ENCODE results near the gene SLC7A11.
A peak's percentile ranks its signal among the peaks of the same experiment; 100 is the strongest.

SLC7A11 gene

DNA sequence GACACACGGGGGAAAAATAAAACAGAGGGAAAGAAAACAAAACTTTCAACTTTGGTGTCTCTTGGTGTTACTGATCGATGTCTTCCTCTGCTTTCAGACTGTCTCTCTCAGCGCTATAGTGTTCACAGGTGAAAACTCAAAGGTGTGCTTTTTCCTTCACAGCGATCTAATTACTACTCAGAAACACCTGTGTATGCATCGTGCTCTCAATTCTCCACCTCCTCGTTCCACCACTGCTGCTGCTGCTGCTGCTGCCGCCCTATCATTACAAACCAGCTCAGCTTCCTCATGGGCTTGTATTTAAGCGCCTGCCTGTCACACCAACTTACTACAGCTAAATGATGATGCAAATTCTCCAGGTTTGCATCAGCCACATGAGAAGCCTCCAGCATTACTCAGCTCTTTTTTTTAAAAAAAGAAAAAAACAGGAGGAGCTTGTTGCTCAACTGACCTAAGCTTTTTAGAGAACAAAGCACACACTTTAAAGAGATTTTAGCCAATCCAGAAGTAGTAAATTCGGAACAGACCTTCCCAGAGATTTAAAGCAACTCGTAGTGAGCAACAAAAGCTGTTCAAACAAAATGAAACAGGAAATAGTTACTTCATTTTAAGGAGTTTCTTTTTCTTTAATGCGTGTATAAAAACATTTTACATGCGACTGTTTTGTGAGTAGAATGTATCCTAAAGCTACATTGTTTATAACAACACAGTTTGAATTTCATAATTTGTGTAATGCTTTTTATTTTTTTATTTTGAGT is at the start of gene SLC7A11:
TSS of gene SLC7A11 (minus strand) at position 274 of the 758 bp plus-strand sequence. CDS start 280 bp downstream, outside the sequence.
- DNase-seq = peak; percentile 98

DNA sequence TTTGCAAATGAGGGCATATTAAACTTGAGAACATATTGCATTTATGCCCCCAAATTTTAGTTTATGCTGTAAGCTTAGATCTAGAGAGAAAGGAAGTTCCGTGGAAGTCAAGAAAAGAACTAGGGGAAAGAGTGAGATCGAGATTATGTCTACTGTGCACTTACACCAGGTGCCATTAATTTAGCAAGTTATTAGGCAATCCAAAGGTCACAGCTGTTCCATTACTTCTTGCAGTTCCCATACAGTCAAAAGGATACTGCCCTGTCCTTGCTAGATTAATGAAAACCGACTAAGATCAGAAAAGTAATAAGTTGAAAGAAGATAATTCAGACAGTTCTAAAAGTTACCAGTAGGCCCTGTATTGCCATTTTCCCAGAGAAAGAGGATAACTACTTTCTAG is 49.3 kb upstream of the SLC7A11 start:
- no peak overlapping the region for H3K9ac ChIP-seq (ENCODE audit: low read length)
- TF ChIP-seq, protein P1, sequence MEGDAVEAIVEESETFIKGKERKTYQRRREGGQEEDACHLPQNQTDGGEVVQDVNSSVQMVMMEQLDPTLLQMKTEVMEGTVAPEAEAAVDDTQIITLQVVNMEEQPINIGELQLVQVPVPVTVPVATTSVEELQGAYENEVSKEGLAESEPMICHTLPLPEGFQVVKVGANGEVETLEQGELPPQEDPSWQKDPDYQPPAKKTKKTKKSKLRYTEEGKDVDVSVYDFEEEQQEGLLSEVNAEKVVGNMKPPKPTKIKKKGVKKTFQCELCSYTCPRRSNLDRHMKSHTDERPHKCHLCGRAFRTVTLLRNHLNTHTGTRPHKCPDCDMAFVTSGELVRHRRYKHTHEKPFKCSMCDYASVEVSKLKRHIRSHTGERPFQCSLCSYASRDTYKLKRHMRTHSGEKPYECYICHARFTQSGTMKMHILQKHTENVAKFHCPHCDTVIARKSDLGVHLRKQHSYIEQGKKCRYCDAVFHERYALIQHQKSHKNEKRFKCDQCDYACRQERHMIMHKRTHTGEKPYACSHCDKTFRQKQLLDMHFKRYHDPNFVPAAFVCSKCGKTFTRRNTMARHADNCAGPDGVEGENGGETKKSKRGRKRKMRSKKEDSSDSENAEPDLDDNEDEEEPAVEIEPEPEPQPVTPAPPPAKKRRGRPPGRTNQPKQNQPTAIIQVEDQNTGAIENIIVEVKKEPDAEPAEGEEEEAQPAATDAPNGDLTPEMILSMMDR (IDR thresholded peaks at IDR 0.05; ENCODE audit: low read length) = no peak
- TF ChIP-seq EZH2 (optimal IDR thresholded peaks at IDR 0.05; ENCODE audit: low read depth, low read length) = no peak

More for the DNA sequence above, at the start of gene SLC7A11:
- H3K4me3 ChIP-seq (ENCODE audit: low read length) = peak within 1 kb of the TSS; percentile 58
- H3F3A ChIP-seq (ENCODE audit: insufficient read depth, low read length) = peaks cover 13% of the 10 kb centered on the region
- peak within 1 kb of the TSS; percentile 82 for H3K4me2 ChIP-seq (ENCODE audit: low read depth, low read length)
- peak within 1 kb of the TSS; percentile 73 for H2AFZ ChIP-seq (ENCODE audit: low read length)
- no peaks in the 10 kb centered on the region for H3K36me3 ChIP-seq (replicated peaks; ENCODE audit: insufficient read depth, low read length)
- H3K27me3 ChIP-seq (replicated peaks; ENCODE audit: insufficient read depth, low read length) = no peaks in the 10 kb centered on the region
- H3K9ac ChIP-seq (ENCODE audit: low read length) = peak within 1 kb of the TSS; percentile 55; the same call in 1 of the 2 replicates
- 0 out of 2 replicates have a peak, but pooled peaks cover 4% of the 10 kb centered on the region for H3K79me2 ChIP-seq (ENCODE audit: low read length)
- H3K9me2 ChIP-seq (replicated peaks; ENCODE audit: insufficient read depth, low read length) = no peaks in the 10 kb centered on the region
- H4K20me1 ChIP-seq (ENCODE audit: insufficient read depth, low read length) = no peaks in the 10 kb centered on the region
- TF ChIP-seq EZH2phosphoT487 (IDR thresholded peaks at IDR 0.05; ENCODE audit: low read length) = no peak
- TF ChIP-seq, protein P1 (IDR thresholded peaks at IDR 0.05; ENCODE audit: low read length) = no peak
- no peak for TF ChIP-seq EZH2 (optimal IDR thresholded peaks at IDR 0.05; ENCODE audit: low read depth, low read length)
- peak within 1 kb of the TSS; percentile 74; the same call in 1 of the 2 replicates for H3K27ac ChIP-seq (ENCODE audit: low read length)
- H3K4me1 ChIP-seq (ENCODE audit: low read length) = no peaks in the 10 kb centered on the region
- no peaks in the 10 kb centered on the region for H3K9me3 ChIP-seq (replicated peaks; ENCODE audit: insufficient read depth, low read length)

DNA sequence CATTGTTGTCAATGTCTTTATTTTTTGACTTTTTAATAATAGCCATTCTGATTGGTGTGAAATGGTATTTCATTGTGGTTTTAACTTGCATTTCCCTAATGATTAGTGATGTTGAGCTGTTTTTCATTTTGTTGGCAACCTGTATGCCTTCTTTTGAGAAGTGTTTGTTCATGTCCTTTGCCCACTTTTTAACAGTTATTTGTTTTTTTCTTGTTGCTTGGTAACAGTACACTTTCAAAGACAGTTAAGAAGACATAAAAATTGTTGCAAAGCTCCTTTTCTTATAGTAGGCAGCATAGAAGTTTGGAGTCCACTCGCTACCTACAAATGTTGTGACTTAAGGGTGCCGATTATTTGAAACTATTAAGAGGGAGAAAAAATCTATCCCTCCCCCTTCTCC is 48.7 kb upstream of the SLC7A11 start:
- no peak overlapping the region for H3K9ac ChIP-seq (ENCODE audit: low read length)
- TF ChIP-seq EZH2 (optimal IDR thresholded peaks at IDR 0.05; ENCODE audit: low read depth, low read length) = no peak
- TF ChIP-seq, protein P1 (IDR thresholded peaks at IDR 0.05; ENCODE audit: low read length) = no peak
- TF ChIP-seq EZH2phosphoT487 (IDR thresholded peaks at IDR 0.05; ENCODE audit: low read length) = no peak
- no peaks in the 10 kb centered on the region for H3K9me3 ChIP-seq (replicated peaks; ENCODE audit: insufficient read depth, low read length)
- H3K4me3 ChIP-seq (ENCODE audit: low read length) = no peak overlapping the region
- H3K9me2 ChIP-seq (replicated peaks; ENCODE audit: insufficient read depth, low read length) = no peaks in the 10 kb centered on the region
- H3F3A ChIP-seq (ENCODE audit: insufficient read depth, low read length) = no peaks in the 10 kb centered on the region
- no peaks in the 10 kb centered on the region for H4K20me1 ChIP-seq (ENCODE audit: insufficient read depth, low read length)
- DNase-seq = no peak
- no peak overlapping the region for H3K4me2 ChIP-seq (ENCODE audit: low read depth, low read length)
- no peaks in the 10 kb centered on the region for H3K36me3 ChIP-seq (replicated peaks; ENCODE audit: insufficient read depth, low read length)
- H3K27me3 ChIP-seq (replicated peaks; ENCODE audit: insufficient read depth, low read length) = no peaks in the 10 kb centered on the region
- no peaks in the 10 kb centered on the region for H3K4me1 ChIP-seq (ENCODE audit: low read length)
- no peak overlapping the region for H2AFZ ChIP-seq (ENCODE audit: low read length)
- no peaks in the 10 kb centered on the region for H3K79me2 ChIP-seq (ENCODE audit: low read length)
- no peak overlapping the region for H3K27ac ChIP-seq (ENCODE audit: low read length)

More for the DNA sequence above, 49.3 kb upstream of the SLC7A11 start:
- Histone ChIP-seq H3K9me2 (replicated peaks; ENCODE audit: insufficient read depth, low read length) (no peaks in the 10 kb centered on the region), H3K4me2 (ENCODE audit: low read depth, low read length) (no peak overlapping the region), H3K27me3 (replicated peaks; ENCODE audit: insufficient read depth, low read length) (no peaks in the 10 kb centered on the region), H4K20me1 (ENCODE audit: insufficient read depth, low read length) (no peaks in the 10 kb centered on the region), H3K27ac (ENCODE audit: low read length) (no peak overlapping the region), H3K36me3 (replicated peaks; ENCODE audit: insufficient read depth, low read length) (no peaks in the 10 kb centered on the region), H3K4me1 (ENCODE audit: low read length) (no peaks in the 10 kb centered on the region), H2AFZ (ENCODE audit: low read length) (no peak overlapping the region), H3K4me3 (ENCODE audit: low read length) (no peak overlapping the region), H3K79me2 (ENCODE audit: low read length) (no peaks in the 10 kb centered on the region), H3K9me3 (replicated peaks; ENCODE audit: insufficient read depth, low read length) (no peaks in the 10 kb centered on the region), H3F3A (ENCODE audit: insufficient read depth, low read length) (no peaks in the 10 kb centered on the region)
- DNase-seq = no peak

Data from MM.1S (cell line).